Measurements from ENCODE around the gene MYO9A. TPM values are rescaled to one million over a fixed set of nuclear protein-coding genes. Genes with fewer than 3 reads are reported as not detected.

The MYO9A gene
- total RNA-seq, 4 donors from 2014 or later = 88.5 to 183 (median 115) TPM

- no peaks in the 10 kb centered on the region for H3K9me3 ChIP-seq
- H3K4me1 ChIP-seq = peaks cover 0 to 3% of the 10 kb centered on the region in 2 donors
- no peak for DNase-seq
- no peaks in the 10 kb centered on the region for H3K36me3 ChIP-seq
- intact Hi-C loops (cut with DNase I) = loop anchor here (5.0 kb wide), 1 partner anchor 63 kb away; no protein-coding TSS in a partner anchor
- H3K27me3 ChIP-seq = no peaks in the 10 kb centered on the region
- no peak overlapping the region for H3K27ac ChIP-seq
- no peak overlapping the region for H3K4me3 ChIP-seq (replicated peaks in 1 of 3)
- 78 to 80% methylated on average over 6 of the region's 6 CpGs for WGBS, 2 donors
- TF ChIP-seq POLR2A (IDR thresholded peaks at IDR 0.05) (no peak), CTCF (IDR thresholded peaks at IDR 0.05) (no peak)
Measured at GRCh38 chr15:71804695-71805470, 313.1 kb downstream of the MYO9A start.

- Histone ChIP-seq H3K4me1 (peaks cover 0 to 3% of the 10 kb centered on the region in 2 donors), H3K9me3 (no peaks in the 10 kb centered on the region), H3K27me3 (no peaks in the 10 kb centered on the region), H3K27ac (no peak overlapping the region), H3K4me3 (replicated peaks in 1 of 3) (no peak overlapping the region), H3K36me3 (no peaks in the 10 kb centered on the region)
- TF ChIP-seq POLR2A (IDR thresholded peaks at IDR 0.05) (no peak), CTCF (IDR thresholded peaks at IDR 0.05) (no peak)
- intact Hi-C loops (cut with DNase I) = loop anchor here (5.0 kb wide), 1 partner anchor 62 kb away; no protein-coding TSS in a partner anchor
- 55 to 64% methylated on average over 5 of the region's 5 CpGs for WGBS, 2 donors
- DNase-seq = no peak
Measured at GRCh38 chr15:71804226-71804625, 313.7 kb downstream of the MYO9A start.

- H3K36me3 ChIP-seq = no peaks in the 10 kb centered on the region
- TF ChIP-seq POLR2A (IDR thresholded peaks at IDR 0.05) = no peak
- TF ChIP-seq CTCF (IDR thresholded peaks at IDR 0.05) = peak in 2 of 6 experiments; percentile 11 to 23
- H3K4me3 ChIP-seq (replicated peaks in 1 of 3) = no peak overlapping the region
- DNase-seq = no peak
- H3K27me3 ChIP-seq = no peaks in the 10 kb centered on the region
- no peak overlapping the region for H3K27ac ChIP-seq
- WGBS, 2 donors = 58 to 67% methylated on average over 21 of the region's 21 CpGs
- no peaks in the 10 kb centered on the region for H3K9me3 ChIP-seq
- intact Hi-C loops (cut with DNase I) = loop anchor here (5.0 kb wide), 1 partner anchor 60 kb away; no protein-coding TSS in a partner anchor
- H3K4me1 ChIP-seq = peaks cover 0 to 3% of the 10 kb centered on the region in 2 donors
Measured at GRCh38 chr15:71802770-71803169, 315.2 kb downstream of the MYO9A start.

GRCh38 chr15:71801935-71802655 is 315.9 kb downstream of the MYO9A start:
- Histone ChIP-seq H3K27ac (no peak overlapping the region), H3K4me1 (peaks cover 0 to 3% of the 10 kb centered on the region in 2 donors), H3K4me3 (replicated peaks in 1 of 3) (no peak overlapping the region), H3K9me3 (no peaks in the 10 kb centered on the region), H3K27me3 (no peaks in the 10 kb centered on the region), H3K36me3 (no peaks in the 10 kb centered on the region)
- DNase-seq = no peak
- no peak for TF ChIP-seq CTCF (IDR thresholded peaks at IDR 0.05)
- no peak for TF ChIP-seq POLR2A (IDR thresholded peaks at IDR 0.05)
- 91 to 92% methylated on average over 21 to 24 of the region's 24 CpGs for WGBS, 2 donors
- intact Hi-C loops (cut with DNase I) = loop anchor here (5.0 kb wide), 1 partner anchor 60 kb away; no protein-coding TSS in a partner anchor

All from thyroid gland (tissue), 4 donors.